Measurements from ENCODE around the gene EPAS1. TPM values are rescaled to one million over a fixed set of nuclear protein-coding genes. Genes with fewer than 3 reads are reported as not detected.

Gene EPAS1
- polyA plus RNA-seq, 5 donors, result 189 to 276 (median 216) TPM

DNA sequence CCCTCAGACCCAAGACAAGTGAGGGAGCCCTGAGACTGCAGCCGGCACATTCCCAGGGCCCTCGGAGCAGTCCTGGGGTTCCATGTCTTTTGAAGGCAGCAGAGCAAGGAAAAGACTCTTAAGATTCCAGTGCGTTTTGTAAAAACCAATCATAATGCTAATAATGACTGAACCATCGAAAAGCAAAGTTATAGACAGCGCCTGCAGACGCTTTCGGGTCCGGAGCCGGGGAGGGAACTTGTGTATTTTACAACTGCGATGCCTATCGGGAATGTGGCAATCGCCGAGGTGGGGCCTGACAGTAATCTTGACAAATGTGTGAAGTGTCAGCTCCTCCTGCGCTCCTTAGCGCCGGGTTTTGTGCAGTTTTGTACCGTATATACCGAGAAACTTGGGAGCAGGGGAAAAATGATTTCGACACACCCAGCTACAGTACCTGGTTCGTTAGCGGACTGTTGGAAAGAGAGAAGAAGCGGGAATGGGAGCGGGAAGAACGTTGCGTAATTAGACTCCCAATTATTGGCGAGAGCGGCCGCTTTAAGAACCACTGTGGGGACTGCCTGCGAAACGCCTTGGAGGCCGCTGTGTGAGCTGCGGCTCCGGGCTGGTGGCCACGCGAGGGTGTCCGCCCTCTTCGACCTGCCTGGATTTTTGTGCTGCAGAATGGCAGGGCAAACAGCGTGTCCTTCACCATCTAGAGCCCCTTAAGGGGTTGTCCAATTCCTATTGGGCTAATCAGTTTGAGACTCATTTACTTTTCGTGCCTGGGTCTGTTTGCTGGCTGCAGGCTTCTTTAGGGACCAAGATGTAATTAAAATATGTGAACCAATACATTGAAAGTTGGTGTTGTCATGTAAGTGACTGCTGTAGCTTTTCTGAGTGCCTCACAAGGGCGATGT is 2.4 kb downstream of the EPAS1 start:
- DNase-seq, result peak in 1 of 2 donors; percentile 69

DNA sequence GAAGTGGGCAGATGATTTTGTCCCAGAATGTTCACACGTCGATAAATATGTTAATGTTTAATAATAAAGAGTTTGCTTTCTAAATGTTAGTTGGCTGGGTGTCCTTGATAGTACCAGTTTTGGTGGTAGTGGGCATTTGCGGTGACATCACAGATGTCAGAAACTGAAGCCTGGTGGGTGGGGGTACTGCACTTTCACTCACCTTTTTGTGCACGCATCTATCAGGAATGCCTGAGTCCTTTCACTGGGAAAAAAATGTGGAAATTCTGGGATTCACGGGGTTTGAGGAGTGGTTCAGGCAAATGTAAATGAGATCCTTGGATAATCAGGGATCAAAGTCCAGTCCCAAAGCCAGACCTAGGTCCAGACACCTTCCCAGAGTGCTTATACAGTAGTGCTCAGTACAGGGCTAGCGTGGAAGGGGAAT is 3.2 kb downstream of the EPAS1 start:
- no peak for DNase-seq

DNA sequence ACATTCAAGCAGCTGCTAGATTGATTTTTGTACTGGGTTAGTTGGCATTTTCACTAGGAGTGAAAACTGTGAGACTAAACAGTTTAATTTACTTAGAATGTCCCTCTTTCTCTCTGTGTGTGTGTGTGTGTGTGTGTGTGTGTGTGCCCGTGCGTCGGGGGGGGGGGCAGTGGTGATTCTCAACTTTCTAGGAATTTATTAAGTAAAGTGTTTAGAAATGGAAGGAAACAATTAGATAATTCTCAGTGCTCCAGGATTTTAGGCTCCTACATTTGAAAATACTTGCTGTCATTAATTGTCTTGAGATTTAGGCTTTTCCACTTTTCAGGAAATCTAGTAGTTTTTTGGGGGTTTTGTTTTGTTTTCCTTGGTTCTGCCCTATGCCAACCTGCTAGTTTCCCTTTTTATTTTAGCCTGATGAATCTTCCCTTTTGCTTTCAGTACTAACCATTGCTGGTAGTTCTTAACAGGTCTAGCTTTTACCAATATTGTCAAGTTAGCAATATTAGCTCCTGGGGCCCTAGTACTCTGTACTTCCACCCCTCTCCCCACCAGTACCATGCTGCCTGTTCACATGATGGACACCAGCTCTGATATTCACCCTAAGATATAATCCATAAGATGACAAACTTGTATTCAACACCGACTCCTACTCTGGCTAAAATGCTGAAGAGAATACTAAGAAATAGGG is 4.9 kb downstream of the EPAS1 start:
- no peak for DNase-seq

DNA sequence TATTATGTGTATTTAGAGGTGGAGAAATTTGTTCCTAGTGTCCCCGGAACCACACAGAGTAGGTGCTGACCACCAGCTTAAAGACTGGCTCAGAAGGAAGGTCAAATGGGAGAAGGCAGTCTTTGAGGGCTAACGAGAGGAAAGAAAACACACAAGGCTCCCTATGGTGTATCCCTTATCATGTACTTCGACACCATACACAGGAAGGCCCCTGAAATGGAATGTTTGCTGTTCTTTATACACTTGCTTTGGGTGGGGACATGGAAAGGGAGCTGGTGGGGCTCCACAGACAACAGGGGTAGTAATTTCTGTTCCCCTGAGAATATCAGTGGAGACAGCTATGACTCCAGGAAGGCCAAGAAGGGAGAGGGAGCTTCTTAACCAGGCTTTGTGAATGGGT is 6.0 kb downstream of the EPAS1 start:
- no peak for DNase-seq

DNA sequence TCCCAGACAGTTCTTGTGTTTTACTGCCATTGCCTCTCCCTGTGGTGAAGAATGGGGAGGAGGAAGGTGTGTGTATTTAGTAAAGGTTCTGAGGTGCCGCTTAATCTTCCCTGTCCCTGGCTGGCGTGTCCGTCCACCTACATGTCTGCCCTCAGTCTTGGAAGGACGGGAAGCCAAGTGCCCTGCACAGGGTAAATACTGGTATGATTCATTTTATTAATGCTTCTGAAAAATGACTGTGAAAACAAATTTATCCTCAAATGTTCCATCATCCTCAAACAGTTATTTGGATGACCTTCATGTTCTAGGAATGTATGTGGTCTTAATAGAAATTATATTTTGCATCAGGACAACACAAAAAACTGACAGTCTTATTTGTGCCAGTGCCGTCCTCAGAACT is 6.6 kb downstream of the EPAS1 start:
- DNase-seq, result no peak

DNA sequence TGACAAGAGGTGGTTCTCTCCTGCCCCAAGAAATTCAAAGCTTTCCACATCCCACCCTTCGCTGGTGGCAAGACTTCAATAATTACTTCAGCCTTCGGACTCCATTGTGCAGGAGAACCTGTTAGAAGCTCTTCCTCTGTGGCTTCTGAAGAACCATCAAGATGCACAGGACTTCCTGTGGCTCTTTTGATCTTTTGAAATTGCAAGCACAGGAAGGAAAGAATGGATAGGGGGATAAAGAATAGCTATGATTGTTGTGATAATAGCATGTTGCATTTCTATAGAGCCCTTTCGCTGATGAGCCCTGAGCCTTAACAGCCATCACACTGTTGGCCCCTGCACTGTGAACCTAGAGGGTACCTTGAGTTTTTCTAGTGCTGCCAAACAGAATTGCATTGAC is 7.4 kb downstream of the EPAS1 start:
- no peak for DNase-seq

DNA sequence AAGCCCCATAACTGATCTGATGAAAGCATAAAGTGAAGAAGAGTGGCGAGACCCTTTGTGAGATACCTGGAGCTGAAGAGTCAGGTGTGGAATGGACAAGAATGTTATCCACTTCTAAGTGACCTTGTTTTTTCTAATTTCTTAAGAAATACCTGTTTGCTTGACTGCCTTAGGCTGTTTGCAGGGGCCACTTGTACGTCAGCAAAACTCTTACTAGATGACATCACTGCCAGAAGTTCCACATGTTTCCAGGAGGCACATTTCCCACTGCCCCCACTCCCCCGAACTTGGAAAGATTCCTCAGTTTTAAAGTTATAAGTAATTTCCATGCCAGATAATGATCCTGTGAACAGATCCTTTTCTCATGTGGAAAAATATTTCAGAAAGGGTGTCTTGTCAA is 8.0 kb downstream of the EPAS1 start:
- DNase-seq, result no peak

DNA sequence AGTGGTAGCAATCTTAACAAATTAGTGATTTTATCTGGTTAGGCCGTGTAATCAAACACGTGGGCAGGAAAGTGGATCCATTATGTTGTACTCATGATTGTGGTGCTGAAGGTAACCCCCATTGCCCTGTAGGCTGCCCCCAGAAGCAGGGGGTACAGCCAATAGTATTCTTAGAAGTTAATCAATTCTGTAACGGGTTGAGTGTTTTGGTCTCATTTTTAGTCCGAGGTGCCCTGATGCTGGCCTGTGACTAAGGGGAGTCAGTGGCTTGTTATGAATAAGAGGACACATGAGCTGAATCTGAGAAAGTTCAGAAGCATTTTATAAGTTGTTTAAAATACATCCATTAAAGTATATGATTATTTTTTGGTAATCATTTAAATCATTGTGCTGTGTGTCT is 8.6 kb downstream of the EPAS1 start:
- DNase-seq, result no peak

DNA sequence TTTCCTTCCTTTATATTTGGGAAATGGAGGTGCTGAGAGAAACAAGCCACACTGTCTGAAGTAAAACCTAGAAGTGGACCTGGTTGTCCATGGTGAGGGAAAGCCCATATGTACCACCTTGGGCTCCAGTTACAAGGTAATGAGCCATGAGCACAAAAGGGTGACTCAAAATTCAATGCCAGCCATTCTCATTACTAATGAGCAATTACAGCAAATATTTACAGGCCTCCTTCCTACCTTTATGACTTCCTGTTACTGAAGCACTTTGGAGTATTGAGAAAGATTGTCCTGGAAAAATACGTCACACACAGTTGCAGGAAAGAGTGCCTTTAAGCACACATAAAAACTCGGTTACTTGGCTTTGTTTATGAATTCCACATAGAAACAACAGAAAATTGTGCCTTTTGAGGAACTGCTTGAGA is 9.1 kb downstream of the EPAS1 start:
- no peak for DNase-seq

DNA sequence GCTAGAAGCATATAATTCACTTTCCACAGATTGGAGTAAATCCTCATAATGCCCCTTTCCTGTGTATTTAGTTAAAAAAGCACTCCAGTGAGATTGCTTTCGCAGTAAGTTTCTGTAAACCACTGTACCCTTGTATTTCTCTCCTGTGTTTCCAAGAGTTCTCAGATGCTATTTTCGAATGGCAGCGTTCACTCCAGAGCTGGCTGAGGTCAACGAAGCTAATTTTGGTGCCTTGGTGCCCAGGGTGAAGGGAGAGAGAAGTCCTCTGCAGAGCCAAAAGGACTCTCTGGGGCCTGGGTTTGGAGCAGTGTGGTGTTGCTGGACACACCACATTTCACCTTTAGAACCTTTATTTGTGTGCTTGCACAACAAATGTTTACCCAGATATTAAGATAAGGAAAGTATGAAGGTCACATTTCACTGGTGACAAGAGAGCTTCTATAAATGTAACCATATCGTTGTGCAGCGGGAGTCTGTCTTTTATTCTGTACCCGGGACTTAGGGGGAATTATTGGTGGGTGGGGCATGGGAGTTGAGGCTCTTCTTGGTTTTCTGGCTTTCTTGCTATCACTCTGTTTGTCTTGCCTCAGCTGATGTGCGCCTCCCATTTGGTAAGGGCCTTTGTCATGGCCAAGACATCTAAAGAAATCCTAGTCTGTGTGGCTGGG is 9.9 kb downstream of the EPAS1 start:
- DNase-seq, result no peak

DNA sequence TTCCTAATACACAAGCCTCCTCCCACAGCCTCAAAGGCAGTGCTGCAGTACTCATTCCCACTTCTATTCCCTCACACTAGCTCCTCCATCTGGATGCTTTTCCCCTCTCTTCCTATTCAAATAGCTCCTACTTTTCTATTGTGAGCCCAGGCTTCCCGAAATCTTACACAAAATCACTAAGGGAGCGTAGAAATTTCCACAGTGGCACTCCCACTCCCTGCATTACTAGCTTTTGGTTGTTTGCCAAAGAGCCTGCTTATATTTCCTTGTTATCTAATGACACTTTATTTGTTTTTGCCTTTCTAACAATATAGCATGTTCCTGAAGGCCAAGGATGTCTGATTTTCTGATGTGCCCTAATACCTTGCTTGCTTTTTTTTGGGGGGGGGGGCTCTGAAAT is 10.9 kb downstream of the EPAS1 start:
- no peak for DNase-seq

DNA sequence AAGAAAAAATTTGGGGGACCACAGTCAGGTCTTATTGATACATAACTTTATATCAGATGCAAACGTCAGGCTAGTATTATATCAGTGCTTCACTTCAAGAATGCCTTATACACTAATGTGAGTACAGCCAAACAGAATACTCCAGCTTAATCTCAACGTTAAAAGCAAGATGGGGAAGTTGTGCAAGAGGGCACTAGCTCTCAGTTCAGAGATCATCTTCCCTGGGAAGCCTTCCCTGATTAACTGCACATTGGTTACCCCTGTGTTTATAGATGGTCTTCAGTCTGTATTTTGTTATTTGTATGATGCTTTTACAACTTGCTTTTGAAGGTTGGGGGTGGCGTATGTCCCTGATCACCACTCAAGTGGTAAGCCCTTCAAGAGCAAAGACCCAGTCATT is 11.4 kb downstream of the EPAS1 start:
- no peak for DNase-seq

DNA sequence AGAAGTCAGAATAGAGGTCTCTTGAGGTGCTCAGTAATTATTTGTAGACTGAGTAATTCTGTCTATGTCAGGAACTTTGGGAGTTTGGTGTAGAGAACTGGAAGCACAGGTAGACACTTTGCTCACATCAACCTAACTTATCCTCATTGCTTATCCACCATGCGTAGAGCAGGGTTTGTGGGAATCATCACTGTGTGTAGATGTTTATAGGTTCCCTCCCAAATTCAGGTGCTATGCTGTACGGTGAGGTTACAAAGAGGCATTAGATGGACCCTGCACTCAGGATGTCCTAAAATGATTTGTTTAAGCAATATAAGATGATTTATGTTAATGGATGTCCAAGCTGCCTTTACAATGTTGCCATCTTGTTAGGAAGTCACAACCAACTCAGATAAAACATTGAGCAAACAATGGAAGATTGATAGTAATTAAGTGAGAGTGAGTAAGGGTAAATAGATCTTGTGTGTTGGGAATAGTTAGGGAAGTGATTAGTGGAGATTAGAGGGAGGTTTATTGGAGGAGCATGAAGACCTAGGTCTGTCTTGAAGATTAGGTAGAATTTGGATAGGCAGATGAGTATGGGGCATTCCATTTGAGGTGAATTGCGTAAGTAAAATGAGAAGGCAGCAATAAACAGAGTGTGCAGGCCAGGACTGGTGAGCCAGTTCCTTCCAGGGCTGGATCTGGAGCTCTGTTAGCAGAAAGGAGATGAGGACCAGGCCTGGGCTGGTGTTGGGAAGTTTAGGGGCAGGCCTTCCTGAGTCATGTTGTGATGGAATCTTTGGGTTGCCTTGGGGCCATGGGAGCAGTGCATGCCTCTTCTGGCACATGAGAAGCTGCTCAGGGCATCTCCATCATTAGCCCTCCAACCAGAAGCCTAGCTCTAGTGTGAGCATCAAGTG is 12.1 kb downstream of the EPAS1 start:
- no peak for DNase-seq

DNA sequence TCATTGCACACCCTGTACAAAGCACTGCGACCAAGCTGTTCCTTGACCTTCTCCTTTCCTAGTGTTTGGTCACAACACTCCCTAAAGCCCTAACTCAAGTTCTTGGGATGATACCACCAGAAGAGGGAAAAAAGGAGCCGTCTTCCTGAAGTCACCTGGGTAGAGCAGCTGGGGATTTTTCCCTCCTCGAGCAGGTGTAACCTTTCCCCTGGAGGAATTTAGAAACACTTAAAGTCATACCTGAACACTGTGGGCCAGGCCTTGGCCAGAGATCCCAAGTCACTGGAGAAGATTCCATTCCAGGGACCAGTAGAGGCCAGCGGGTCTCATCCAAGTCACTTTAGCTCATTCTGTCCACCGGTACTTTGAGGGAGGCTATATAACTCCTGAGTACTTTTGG is 13.2 kb downstream of the EPAS1 start:
- DNase-seq, result no peak

DNA sequence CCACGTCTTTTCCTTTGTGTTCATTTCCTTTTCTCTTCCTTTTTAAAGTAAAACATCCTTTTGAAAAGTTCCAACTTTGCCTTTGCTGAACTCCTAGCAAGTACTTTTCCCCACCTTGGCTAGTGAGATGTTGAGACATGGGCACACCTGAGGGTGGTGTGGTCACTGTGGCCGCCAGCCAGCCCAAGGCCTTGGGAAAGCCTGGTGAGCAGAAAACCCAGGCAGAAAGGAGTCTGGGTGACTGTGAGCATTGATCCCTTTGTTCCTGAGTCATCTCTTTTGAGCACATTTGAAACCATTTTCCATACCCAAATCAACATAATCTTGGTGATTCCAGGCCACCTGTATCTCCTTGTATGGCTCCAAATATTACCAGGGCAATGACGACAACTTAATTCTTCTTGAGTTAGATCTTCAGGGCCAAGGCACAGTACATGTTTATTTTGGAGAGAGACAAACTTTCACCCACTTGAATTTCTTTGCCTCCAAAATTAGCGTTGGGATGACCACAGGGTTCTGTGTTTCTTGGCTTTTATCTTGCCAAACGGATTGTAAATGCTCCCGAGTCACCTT is 14.5 kb downstream of the EPAS1 start:
- DNase-seq, result no peak

DNA sequence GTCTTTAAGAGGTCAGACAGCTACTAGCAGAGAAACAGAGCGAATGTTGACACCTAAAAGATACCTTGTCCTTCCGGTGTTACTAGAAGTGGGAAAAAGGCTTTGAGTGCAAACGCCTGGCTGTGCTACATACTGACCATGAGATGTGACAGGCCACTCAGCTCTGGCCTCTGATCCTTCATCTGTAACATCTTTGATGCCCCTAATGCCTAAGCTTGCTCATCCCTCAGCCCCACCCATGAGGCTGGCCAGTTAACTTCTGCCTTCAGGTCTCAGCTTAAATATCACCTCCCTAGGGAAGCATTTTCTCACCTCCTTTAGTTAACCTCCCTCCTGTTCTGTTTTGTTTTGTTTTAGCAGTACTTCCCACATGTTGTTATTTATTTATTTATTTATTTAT is 15.9 kb downstream of the EPAS1 start:
- no peak for DNase-seq

DNA sequence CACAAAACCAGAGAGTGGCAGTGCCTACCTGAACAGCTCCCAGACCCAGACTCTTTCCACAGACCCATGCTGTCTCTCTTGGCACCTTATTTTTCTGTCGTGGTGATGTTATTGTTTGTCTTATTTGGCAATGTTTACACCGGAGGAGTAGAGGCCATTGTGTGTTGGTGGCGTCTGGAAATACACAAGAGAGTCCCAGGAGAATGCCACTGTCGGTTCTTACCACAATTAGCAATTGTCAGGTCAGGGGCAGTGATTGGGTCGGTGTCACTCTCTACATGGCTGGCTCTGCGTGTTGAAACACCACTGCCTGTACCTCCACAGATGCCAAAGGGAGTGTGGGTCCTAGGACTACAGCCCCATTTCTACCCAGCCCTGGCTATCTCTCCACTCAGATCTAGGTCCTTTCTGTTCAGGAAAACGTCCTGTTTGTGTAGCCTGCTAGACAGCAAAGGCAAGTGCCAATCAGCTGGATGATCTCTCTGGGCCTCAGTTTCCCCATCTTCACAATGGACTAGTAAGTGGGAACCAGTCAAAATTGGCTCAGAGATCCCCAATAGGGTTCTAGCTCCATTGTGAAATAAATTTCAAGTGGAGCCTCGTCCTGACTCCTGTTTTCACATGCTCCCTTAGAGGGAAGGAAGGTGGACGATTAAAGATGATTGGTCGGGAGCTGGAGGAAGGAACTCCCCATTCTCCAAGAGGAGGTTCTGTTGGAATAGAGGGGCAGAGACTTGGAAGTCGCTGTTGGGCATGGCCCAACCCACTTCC is 17.0 kb downstream of the EPAS1 start:
- DNase-seq, result no peak

DNA sequence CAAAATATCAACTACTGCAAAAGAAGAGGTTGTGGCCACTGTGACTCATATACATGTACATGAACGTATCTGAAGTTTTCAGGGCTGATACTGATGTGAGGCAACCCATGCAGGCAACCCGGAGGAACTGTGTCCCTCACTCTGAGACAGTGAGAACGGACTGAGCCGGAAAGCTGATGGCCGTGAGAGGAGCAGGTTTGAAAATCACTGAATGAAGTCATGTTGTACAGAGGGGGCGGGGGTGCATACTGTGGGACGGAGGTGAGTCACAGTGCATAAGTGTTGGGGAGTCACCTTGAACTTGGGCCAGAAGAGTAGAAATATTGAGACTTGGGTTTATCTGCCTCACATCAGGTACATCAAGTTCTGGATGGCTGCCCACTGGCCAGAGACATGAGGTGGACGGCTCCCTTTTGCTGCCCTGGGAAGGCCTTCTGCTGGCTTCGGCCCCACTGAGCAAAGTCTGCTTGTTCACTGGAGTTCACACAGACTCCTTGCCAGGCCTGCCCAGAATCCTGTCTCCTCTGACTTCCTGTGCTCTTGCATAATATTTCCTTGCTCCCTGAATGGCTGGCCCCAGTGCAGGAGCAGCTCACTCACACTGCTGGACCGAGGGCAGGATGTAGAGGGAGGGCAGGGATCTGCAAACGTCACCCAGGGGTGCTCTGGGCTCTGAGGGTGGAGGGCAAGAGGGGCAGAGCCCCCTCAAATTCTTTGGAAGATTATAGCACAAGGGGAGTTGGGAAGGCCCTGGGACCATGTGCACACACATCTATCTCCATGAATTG is 18.1 kb downstream of the EPAS1 start:
- peak in 1 of 2 donors; percentile 73 for DNase-seq

DNA sequence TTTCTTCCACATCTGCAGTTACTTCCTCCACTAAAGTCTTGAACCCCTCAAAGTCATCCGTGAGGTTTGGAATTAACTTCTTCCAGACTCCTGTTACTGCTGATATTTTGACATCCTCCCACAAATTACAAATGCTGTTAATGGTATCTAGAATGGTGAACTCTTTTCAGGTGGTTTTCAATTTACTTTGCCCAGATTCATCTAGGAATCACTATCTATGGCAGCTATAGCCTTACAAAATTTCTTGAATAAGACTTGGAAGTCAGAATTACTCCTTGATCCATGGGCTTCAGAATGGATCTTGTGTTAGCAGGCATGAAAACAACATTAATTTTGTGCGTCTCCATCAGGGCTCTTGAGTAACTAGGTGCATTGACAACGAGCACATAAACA is 19.9 kb downstream of the EPAS1 start:
- no peak for DNase-seq

All from right lung (tissue), 5 donors.